IMR-90 (cell line): Measurements from ENCODE around the gene OSBPL1A. TPM values are rescaled to one million over a fixed set of nuclear protein-coding genes. Genes with fewer than 3 reads are reported as not detected.

Experiments used
- ATAC-seq: fragments of 200-7000 bp; cut with Tn5 transposase; 2 replicates; pipeline ENCODE4 v1.9.1; 2020; ENCODE audit warnings: low read depth, mild to moderate bottlenecking, moderate library complexity
- BruUV-seq: library from RNA; stranded (reverse); fragments of 400-500 nt; replicated peaks from 2 replicates; lab custom pipeline; 2021; lab: Mats Ljungman, UMichigan
- CTCF ChIA-PET: fragments of 300-600 bp; formaldehyde crosslinking; extraction: SDS; loops from one replicate; lab custom pipeline; 2021; ENCODE audit warnings: antibody characterized with exemption; lab: Yijun Ruan, JAX
- POLR2A ChIA-PET: fragments of 300-600 bp; sonication (Branson Sonifier 250); formaldehyde crosslinking; loops from one replicate; lab custom pipeline; 2022; ENCODE audit warnings: antibody characterized with exemption; ENCODE audit not compliant: unreplicated experiment; lab: Charles Lee
- DNase-seq: peaks from one replicate; pipeline ENCODE4 v3.0.0; 2013
- H2AFZ ChIP-seq: replicated peaks from 2 replicates; pipeline ENCODE3; 2013; ENCODE audit warnings: low read length, mild to moderate bottlenecking; ENCODE audit not compliant: poor library complexity
- H2AK5ac ChIP-seq: 2 replicates; pipeline ENCODE4 v1.6.1; 2013; ENCODE audit warnings: low read depth, low read length, inconsistent platforms
- H2AK9ac ChIP-seq: replicated peaks from 2 replicates; pipeline ENCODE3; 2013; ENCODE audit warnings: mild to moderate bottlenecking, low read depth, low read length, moderate library complexity; ENCODE audit not compliant: poor library complexity
- H2BK120ac ChIP-seq: 2 replicates; pipeline ENCODE4 v1.6.1; 2013; ENCODE audit warnings: low read depth, low read length, inconsistent platforms
- H2BK15ac ChIP-seq: 3 replicates; pipeline ENCODE4 v1.6.1; 2013; ENCODE audit warnings: low read depth, low read length, inconsistent platforms
- H2BK20ac ChIP-seq: 2 replicates; pipeline ENCODE4 v1.6.1; 2013; ENCODE audit warnings: low read depth, mild to moderate bottlenecking, inconsistent platforms, low read length, moderate library complexity
- H2BK5ac ChIP-seq: 2 replicates; pipeline ENCODE4 v1.6.1; 2013; ENCODE audit warnings: mild to moderate bottlenecking, low read depth, low read length, inconsistent platforms; ENCODE audit not compliant: poor library complexity, severe bottlenecking
- H3K14ac ChIP-seq: replicated peaks from 2 replicates; pipeline ENCODE4 v1.6.1; 2013; ENCODE audit warnings: low read depth, low read length, inconsistent platforms
- H3K18ac ChIP-seq: 2 replicates; pipeline ENCODE4 v1.6.1; 2013; ENCODE audit warnings: low read depth, low read length, control low read depth
- H3K23ac ChIP-seq: 2 replicates; pipeline ENCODE4 v1.6.1; 2013; ENCODE audit warnings: low read depth, low read length, inconsistent platforms
- H3K27ac ChIP-seq: 2 replicates; pipeline ENCODE4 v1.5.1; 2013; ENCODE audit warnings: mild to moderate bottlenecking, control low read depth, low read length; ENCODE audit not compliant: insufficient read depth
- H3K27me3 ChIP-seq: 2 replicates; pipeline ENCODE4 v1.6.1; 2013; ENCODE audit warnings: low read length; ENCODE audit not compliant: control insufficient read depth, insufficient read depth
- H3K36me3 ChIP-seq: 2 replicates; pipeline ENCODE4 v1.6.1; 2013; ENCODE audit warnings: low read length, mixed read lengths; ENCODE audit not compliant: control insufficient read depth, insufficient read depth
- H3K4ac ChIP-seq: 2 replicates; pipeline ENCODE4 v1.6.1; 2013; ENCODE audit warnings: low read depth, low read length, inconsistent platforms
- H3K4me1 ChIP-seq: 2 replicates; pipeline ENCODE4 v1.6.1; 2013; ENCODE audit warnings: low read length, mixed read lengths; ENCODE audit not compliant: control insufficient read depth, insufficient read depth
- H3K4me2 ChIP-seq: 2 replicates; pipeline ENCODE4 v1.6.1; 2013; ENCODE audit warnings: low read depth, mild to moderate bottlenecking, control low read depth, low read length, moderate library complexity
- H3K4me3 ChIP-seq: 2 replicates; pipeline ENCODE4 v1.5.1; 2013; ENCODE audit warnings: low read depth, mild to moderate bottlenecking, control low read depth, low read length, moderate library complexity; ENCODE audit not compliant: insufficient read depth
- H3K56ac ChIP-seq: 2 replicates; pipeline ENCODE4 v1.6.1; 2013; ENCODE audit warnings: low read length, inconsistent platforms; ENCODE audit not compliant: insufficient read depth; ENCODE audit errors: extremely low read depth
- H3K79me1 ChIP-seq, 2 experiments: 2 replicates each; pipeline ENCODE4 v1.6.1; 2013; ENCODE audit warnings: low read length in 2 of 2, inconsistent platforms in 1 of 2, low read depth in 1 of 2
- H3K9ac ChIP-seq: 2 replicates; pipeline ENCODE4 v1.6.1; 2013; ENCODE audit warnings: low read depth, low read length, control low read depth
- H3K9me1 ChIP-seq: 2 replicates; pipeline ENCODE4 v1.6.1; 2013; ENCODE audit warnings: low read length, inconsistent platforms; ENCODE audit not compliant: insufficient read depth
- H3K9me3 ChIP-seq: 2 replicates; pipeline ENCODE4 v1.6.1; 2013; ENCODE audit warnings: low read length; ENCODE audit not compliant: control insufficient read depth, insufficient read depth
- H4K20me1 ChIP-seq: 2 replicates; pipeline ENCODE4 v1.6.1; 2013; ENCODE audit warnings: low read length, inconsistent platforms; ENCODE audit not compliant: insufficient read depth
- H4K5ac ChIP-seq: 2 replicates; pipeline ENCODE4 v1.6.1; 2013; ENCODE audit warnings: mild to moderate bottlenecking, low read depth, low read length, control low read depth
- H4K8ac ChIP-seq, 2 experiments: 2 replicates each; pipeline ENCODE4 v1.6.1; 2013; ENCODE audit warnings: low read depth in 2 of 2, low read length in 2 of 2, control low read depth in 1 of 2, inconsistent platforms in 1 of 2
- H4K91ac ChIP-seq: 2 replicates; pipeline ENCODE4 v1.6.1; 2013; ENCODE audit warnings: low read depth, low read length, inconsistent platforms; ENCODE audit not compliant: insufficient read depth
- MXI1 ChIP-seq: IDR thresholded peaks from 2 replicates; pipeline ENCODE4 v1.6.1; 2012; ENCODE audit warnings: low read depth, mild to moderate bottlenecking, low read length, moderate library complexity, borderline replicate concordance
- NFE2L2 ChIP-seq: fragments of 150-350 bp; IDR thresholded peaks from 2 replicates; pipeline ENCODE4 v1.6.1; 2016; ENCODE audit warnings: low read depth, mild to moderate bottlenecking, low read length
- WGBS, 2 experiments: methylation state at CpG; one replicate each; pipeline versions ENCODE4 v1.1.5 to v1.1.7; 2013; ENCODE audit warnings: missing lambda C conversion rate in 2 of 2; ENCODE audit not compliant: insufficient read length in 1 of 2; ENCODE audit errors: extremely low coverage in 2 of 2; 5-methylcytosine and 5-hydroxymethylcytosine counted together
- dilution Hi-C: fragments of 300-500 bp; cut with HindIII; formaldehyde crosslinking; loops from one replicate; pipeline ENCODE4 v1.14.3; 2018; ENCODE audit warnings: low sequenced_read_pairs; ENCODE audit not compliant: unreplicated experiment
- in situ Hi-C: fragments of 300-500 bp; cut with MboI; formaldehyde crosslinking; loops from 3 replicates; pipeline ENCODE4 v1.14.3; 2019; ENCODE audit warnings: low sequenced_read_pairs, inconsistent platforms, mixed read lengths
- intact Hi-C: fragments of 100-400 bp; cut with micrococcal nuclease; formaldehyde crosslinking; loops from 2 replicates; pipeline ENCODE4 v1.10.0; 2022
- polyA plus RNA-seq, 3 experiments: library from polyadenylated mRNA; depleted of rRNA; stranded (reverse); fragments of >200 nt; gene quantifications; 2 replicates each; pipeline ENCODE4 v1.2.3, GENCODE V29; 2012; ENCODE audit warnings: low replicate concordance in 1 of 3
- total RNA-seq: library from RNA; depleted of rRNA; stranded (reverse); fragments of >200 nt; gene quantifications from 2 replicates; pipeline ENCODE4 v1.2.3, GENCODE V29; 2012

The OSBPL1A gene
- total and polyA plus RNA-seq, 2 of the 4 experiments (the other 2 are of a cell fraction) = 29.4 to 70.4 TPM

DNA sequence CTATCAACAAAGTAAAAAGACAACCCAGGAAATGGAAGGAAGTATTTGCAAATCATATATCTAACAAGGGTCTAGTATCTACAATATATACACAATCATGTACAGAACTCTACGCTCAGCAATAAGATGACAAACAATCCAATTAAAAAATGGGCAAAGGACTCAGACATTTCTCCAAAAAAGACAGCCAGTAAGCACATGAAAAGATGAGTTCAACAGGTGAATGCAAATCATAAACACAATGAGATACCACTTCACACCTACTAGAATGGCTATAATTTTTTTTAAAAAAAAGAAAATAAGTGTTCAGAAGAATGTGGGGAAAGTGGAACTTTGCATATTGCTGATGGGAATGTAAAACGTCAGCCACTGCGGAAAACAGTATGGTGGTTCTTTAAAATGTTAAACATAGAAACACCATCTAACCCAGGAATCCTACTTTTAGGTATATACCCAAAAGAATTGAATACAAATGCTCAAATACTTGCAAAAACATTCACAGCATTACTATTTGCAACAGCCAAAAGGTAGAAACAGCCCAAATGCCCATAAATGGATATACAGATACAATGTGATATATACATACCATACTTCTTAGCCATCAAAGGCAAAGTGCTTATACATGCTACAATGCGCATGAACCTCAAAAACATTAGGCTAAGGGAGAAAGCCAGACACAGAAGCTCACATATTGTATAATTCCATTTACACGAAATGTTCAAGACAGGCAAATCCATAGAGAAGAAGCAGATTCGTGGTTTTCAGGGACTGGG is 137.6 kb downstream of the OSBPL1A start:
- Histone ChIP-seq H3K27me3 (no peaks in the 10 kb centered on the region), H3K79me1 (peaks cover 25 to 55% of the 10 kb centered on the region in 2 experiments), H3K4me1 (peaks cover 8% of the 10 kb centered on the region), H2AFZ (no peak overlapping the region), H3K36me3 (no peaks in the 10 kb centered on the region), H3K4ac (no peak overlapping the region), H4K5ac (no peak overlapping the region), H3K14ac (no peak overlapping the region), H3K18ac (no peak overlapping the region), H2BK15ac (no peak overlapping the region), H3K27ac (no peak overlapping the region), H3K56ac (no peak overlapping the region), H3K4me3 (no peak overlapping the region), H2AK9ac (no peak overlapping the region), H4K8ac (no peak overlapping the region), H2BK5ac (no peak overlapping the region), H3K23ac (no peak overlapping the region), H3K4me2 (no peak overlapping the region), H2BK20ac (no peak overlapping the region), H4K91ac (no peak overlapping the region), H3K9me1 (peaks cover 2% of the 10 kb centered on the region), H3K9me3 (no peaks in the 10 kb centered on the region), H2AK5ac (no peak overlapping the region), H3K9ac (no peak overlapping the region), H4K20me1 (peaks cover 10% of the 10 kb centered on the region; the same call in 1 of the 2 replicates), H2BK120ac (no peak overlapping the region)
- in situ Hi-C loops (no loop called here), intact Hi-C loops (no loop called here), dilution Hi-C loops (no loop called here)
- ChIA-PET CTCF (no interaction called here), POLR2A (no interaction called here)
- no CpG with 5 or more reads among the region's 6 CpGs for WGBS, 2 experiments
- DNase-seq (peak; percentile 18), ATAC-seq (no peak)
- TF ChIP-seq NFE2L2 = no peak
- no peak for TF ChIP-seq MXI1
- no TSS peak for BruUV-seq
